HG02840 (cell line): ENCODE data around the gene GJD3.

Source experiments
- ATAC-seq: cut with Tn5 transposase; IDR thresholded peaks from one replicate; pipeline ENCODE4 v1.9.1; 2021; ENCODE audit warnings: mild to moderate bottlenecking, moderate library complexity, moderate number of reproducible peaks; ENCODE audit not compliant: unreplicated experiment, low FRiP score

The GJD3 gene

DNA sequence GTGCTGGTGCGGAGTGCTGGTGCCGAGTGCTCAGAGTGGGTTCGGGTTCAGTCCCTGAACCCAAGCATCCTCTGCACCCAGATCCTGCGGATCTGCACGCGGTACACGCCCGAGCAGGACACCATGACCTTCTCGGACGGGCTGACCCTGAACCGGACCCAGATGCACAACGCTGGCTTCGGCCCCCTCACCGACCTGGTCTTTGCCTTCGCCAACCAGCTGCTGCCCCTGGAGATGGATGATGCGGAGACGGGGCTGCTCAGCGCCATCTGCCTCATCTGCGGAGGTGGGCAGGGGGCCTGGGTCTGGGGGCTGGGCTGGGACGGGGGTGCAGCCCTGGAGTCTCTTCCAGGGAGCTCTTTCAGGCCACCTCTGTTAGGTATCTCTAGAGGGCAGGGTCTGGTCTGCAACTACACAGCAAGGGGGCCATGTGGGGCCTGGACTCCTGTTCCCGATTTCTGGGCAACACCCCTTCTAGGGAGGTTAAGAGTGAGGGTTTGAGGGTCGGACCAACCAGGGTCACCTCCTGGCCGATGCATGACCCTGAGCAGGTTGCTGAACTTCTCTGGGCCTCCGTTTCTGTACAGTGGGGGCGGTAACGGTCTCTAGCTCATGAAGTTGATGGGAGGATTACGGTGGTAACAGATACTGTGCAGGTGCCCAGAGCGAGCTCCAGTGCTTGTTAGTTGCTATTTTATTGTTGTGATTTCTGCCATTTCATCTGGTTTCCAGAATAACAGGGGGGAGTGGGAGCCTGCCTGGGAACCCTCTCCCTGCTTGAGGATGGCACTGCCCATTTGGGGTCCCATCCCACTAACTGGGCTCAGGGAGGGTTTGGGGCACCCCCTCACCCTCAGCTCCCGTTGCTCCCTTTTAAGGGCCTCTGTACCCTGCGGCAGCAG lies 10.1 kb downstream of the GJD3 start:
- ATAC-seq = no peak

DNA sequence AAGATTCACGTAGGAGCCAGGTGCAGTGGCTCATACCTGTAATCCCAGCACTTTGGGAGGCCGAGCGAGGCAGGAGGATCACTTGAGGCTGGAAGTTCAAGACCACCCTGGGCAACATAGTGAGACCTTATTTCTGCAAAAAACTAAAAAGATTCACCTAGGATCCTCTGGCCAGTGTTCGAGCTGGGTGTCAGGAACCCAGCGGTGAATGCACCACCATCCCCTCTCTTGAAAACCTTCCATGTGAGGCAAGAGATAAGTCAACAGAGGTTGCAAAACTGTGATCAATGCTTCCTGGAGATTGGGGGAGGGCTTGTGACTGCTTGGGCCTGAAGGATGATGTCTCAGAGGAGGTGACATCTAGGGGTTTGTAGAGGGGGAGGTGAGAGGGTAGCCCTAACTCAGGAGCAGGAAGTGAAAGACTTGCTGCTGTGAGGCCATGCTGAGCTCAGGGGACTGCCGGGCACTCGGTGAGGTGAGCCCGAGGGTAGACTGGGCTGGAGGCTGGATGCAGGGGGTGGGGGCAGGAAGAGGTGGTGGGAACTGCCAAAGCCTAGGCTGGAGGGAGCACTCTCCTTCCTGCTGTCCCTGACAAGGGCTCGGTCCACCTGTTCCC lies 11.7 kb downstream of the GJD3 start:
- no peak for ATAC-seq

DNA sequence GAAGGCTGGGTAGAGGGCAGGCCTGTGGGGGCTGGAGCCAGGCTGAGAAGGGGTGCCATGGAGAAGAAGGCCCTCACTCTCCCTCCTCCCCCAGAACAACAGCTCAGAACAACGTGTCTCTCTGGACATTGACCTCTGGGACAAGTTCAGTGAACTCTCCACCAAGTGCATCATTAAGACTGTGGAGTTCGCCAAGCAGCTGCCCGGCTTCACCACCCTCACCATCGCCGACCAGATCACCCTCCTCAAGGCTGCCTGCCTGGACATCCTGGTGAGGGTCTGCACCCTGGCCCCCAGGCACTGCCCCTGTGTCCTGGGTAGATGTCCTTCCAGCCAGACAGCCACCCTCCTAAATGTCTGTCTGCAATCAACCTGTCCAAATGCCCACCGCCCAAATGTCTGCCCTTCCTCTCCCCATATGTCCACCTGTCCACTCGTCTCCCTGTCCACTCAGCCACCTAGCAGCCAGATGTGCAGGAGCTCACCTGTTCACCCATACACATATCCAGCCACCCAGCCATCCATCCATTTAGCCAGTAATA lies 12.2 kb downstream of the GJD3 start:
- no peak for ATAC-seq

DNA sequence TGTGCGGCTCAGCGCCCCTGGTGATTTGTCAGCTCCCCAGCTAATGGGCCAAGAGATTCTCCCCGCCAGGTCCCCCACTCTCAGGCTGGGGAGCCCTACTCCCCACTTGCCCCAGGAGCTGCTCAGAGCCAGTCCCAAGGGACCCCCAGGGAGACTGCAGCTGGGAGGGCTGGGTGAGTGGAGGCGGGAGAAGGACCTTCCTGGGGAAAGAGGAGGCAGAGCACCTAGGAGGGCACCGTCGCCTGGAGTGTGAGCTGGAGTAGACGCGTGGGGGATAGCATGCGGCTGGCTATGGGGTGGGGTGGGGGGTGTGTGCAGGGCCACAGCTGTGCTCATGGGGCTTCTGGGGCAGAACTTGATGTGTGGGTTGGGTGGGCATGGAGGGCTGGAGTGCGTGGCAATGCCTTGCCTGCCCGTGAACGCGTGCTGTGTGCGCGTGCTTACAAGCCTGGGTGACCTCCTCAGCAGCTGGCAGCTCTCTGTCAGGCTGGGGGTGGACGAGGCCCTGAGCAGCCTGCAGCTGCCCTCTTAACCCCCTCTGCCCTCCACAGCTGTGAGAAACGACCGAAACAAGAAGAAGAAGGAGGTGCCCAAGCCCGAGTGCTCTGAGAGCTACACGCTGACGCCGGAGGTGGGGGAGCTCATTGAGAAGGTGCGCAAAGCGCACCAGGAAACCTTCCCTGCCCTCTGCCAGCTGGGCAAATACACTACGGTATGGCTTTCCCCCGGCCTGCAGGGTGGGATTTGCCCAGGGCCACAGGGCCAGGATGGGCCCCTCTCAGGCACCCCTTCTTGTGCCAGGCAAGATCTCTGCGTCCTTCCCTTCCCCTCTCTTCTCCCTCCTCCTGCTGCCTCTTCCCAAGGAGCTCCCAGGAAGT lies 12.9 kb downstream of the GJD3 start:
- ATAC-seq = no peak

DNA sequence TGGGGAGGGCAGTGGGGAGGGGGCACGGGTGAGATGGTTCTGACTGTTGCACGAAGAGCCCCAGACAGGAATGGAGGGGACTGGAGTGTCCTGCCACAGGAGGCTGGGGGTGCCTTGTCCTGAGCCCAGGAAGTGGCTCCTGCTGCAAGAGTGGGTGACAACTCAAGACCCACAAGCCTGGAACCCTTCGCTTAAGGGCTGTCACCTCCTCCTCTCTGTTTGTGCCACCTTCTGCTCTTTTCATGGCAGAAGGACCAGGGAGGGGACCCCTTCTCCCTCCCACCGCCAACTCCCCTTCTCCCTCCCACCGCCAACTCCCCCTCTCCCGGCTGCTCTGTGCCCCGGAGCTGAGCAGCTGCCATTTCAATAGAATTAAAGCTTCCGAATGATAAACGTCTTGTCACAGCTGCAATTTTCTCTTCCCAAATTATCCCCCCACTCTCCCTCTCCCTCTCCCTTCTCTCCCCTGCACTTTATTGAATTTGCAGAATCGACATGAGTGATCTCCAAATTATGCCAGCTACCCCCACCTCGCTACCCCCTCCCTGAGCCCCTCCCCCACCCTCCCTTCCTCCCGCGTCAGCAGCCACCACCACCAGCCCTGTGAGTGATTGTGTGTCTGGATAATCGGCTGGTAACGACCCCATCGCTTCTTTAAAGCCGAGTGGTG lies 13.7 kb downstream of the GJD3 start:
- no peak for ATAC-seq

DNA sequence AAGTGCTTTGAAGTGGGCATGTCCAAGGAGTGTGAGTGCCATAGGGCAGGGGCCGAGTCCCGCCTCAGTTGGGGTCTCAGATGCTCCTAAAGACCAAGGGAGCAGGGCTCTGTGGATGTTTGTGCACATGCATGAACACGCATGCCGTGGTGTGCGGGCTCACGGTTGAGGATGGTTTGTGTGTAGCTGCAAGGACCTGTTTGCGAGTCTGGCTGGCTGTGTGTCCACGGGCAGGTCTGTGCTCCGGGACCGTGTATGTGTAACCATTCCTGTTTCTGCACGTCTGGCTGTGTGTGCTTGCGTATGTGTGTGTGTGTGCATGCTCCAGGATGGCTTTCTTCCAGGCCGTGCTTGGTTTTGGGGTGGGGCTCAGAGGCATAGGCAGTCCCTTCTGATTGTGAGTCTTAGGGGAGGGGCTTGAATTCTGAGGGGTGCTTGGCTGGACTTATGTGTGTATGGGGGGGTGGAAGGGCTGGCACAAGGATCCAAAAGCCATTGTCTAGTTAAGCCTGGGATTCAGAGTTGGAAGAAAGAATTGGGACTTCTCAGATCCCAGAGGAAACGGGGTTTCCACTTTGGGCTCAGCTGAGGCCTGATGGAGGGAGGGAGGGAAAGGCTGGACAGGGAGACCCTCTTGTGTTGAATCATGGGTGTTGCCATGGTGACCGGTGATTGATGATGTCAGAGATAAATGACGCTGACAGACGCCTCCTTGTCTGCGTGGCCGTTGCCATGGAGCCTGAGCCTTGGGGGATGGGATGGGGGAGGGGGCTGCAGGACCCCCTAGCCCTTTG lies 14.4 kb downstream of the GJD3 start:
- ATAC-seq = no peak

DNA sequence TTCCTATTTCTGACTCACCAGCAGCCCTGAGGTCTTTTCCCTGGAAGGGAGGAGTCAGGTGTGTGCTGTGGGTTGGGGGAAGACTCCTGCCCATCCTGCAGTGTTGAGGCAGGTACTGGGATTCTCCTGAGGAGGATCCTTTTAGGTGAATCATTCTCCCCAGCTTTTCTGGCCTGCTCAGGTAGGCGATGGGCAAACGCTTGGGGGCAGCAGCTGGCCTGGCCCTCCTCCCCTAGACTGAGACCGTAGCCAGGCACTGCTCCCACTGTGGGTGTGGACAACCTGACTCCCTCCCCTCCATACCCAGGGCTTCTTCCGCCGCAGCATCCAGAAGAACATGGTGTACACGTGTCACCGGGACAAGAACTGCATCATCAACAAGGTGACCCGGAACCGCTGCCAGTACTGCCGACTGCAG lies 15.1 kb downstream of the GJD3 start:
- ATAC-seq = no peak

DNA sequence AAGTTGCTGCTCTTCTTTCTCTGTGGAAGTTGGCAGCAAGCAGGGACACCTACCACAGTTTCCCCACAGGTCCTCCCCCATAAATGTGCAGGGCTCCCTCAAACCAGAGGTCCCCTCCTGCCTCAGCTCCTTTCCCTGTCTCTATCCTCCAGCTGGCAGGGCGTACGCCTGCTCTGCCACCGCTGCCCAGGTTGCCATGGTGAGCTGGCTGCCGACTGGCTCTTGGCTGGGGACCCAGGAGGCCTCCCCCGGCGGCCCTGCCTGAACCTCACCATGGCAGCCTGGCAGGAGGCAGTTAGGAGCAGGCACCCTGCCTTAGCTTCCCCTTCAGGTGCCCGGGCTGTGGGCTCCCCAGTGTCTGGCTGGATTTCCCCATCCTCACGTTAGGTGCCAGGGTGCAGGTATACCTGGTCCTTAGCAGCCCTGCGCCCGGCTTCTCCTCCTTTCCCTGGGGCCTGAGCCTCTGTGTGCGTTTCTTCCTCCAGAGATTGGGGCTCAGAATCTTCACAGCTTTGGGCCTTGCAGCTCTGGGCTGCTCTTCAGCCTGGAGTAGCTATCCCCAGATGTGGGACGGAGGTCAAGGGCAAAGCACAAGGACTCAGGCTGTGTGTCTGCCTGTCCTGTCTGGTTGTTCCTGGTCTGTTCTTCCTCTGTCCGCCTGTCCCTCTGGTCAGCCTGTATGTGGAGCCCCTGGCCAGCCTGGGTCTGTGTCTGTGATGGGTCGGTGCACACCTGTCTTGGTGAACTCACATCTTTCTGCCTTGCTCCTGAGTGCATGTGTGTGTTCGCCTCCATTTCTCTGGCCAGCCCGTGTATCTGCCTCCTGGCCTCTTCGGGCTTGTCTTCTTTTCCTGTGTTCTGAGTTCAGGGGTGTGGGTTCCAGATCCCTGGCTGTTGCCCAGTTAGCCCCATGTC lies 15.7 kb downstream of the GJD3 start:
- ATAC-seq = no peak

DNA sequence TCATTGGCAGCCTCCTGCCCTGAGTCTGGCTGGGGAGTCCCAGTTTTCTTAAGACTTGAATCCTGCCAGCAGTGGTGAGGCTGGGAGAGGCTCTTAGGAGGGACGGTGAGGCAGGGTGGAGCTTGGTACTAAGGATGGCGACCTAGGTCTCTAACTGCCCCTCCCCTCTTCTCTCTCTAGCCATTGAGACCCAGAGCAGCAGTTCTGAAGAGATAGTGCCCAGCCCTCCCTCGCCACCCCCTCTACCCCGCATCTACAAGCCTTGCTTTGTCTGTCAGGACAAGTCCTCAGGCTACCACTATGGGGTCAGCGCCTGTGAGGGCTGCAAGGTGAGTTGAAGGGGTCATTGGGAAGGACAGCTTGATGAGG lies 16.4 kb downstream of the GJD3 start:
- no peak for ATAC-seq

DNA sequence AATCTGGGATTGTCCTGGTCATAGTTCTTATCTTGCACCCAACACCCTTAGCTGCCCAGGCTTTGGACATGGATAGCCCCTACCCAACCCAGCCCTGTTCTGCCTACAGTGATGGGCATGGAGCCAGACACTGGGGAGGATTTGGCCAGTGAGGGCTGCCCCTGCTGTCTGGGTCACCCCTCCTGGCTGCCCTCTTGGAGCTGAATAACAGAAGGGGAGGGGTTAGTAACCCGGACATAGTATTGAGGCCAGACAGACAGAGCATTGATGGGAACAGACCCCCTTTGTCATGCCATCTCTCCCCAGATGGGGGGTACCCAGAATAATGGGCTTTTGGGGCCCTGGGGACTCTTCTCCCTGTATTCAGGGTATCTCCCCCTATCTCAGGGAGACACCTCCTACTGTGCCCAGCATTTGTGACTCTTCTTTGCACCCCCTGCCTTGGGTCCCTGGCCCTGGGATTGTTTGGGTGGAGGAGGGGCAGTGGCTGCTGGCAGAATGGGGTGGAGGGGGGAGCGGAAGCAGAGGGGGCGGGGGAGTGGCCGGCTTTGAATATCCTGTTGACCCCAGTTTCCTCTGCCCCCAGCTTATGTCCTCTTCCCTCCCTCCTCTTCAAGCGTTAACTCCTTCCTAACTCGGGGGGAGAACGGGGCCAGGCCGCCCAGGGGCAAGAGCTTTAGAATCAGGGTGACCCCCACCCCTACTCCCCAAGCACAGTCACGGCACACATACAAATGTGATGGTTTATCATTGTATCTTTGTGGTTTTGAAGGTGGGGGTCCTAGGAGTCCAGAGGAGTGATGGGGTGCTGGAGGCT lies 17.0 kb downstream of the GJD3 start:
- ATAC-seq = no peak

DNA sequence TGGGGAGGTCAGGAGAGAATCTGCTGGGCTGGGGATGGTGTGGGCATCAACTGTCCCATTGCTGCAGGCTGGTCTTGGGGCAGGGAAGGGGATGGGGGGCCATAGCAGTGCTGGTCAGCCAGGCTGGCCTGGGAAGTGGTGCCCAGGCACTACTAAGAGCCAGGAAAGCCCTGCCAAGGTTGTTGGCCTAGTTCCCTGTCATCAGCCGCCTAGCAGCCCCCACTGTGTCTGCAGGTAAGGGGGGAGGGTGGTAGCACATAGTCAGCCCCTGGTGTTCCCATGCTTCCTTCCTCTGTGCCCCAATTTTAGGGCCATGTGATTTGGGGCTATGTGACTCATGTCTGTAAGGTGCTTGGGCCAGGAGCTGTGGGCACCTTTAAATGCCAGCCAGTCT lies 17.8 kb downstream of the GJD3 start:
- no peak for ATAC-seq

DNA sequence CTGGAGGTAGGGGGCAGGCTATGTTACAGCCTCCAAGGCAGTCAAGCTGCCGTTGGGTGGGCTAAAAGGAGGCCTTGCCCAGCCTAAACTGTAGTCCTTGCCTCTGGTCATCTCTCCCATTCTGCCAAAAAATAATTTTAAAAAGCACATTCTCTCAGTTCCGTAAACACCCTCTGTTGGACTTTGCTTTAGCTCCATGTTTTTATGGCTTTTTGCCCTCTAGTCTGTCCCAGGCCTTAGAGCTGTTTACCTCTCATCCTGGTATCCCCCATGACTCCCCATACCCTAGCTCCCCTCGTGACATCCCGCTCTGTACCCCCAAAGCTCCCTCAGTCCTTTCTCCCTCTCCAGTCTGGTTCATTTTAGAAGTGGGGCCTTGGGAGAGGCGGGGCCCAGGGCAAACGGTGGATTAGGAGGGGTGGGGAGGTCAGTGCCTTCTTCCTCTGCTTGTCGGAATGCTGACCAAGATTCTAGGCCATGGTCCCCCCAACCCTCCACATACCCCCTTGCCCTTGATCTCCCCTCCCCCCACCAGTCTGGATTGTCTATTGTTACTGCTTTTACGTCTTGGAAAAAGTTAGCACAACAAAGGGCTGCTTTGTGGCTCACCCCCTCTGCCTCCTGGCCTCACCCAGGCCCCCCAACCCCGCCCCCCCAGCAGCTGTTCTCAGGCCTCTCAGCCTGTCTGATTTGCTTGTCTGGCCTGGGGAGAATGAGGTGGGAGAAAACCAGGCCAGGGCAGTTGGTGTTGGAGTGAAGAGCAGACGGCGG lies 18.4 kb downstream of the GJD3 start:
- ATAC-seq = no peak

DNA sequence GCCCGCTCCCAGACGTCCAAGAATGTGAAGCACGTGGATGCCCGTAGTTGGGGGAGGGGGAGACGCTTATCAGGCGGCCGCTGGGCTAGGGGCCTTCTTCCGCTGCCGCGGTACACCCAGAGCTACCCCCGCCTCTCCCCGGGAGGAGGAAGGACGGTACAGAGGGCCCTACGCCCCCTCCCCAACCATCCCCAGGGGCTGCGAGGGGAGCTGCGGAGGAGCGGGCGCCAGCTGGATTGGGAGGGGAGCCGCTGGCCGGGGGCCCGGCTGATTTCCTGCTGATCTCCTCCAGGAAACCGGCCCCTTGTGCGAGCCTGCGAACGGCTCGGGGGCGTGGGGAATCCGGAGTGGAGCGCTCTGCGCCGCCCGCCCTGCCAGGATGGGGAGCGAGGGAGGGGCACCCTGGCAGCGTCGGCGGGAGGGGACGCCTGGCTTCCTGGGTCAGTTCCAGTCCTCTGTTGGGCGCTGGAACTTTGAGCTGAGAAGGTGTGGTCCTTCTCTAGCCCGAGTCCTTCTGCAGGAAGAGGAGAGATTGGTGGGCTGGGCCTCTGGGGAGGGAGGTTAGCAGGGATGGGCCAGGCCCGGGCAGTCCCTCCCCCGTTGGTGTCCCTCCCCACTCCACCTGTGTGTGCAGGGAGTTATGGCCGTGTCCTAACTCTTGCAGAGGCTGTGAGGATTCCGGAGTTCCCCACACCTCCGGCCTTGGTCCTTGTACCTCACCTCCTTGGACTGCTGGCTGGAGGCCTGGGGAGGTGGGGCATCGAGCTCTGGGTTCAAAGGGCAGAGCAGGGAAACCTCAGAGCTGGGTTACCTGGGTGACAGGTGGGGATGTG lies 19.2 kb downstream of the GJD3 start:
- no peak for ATAC-seq

DNA sequence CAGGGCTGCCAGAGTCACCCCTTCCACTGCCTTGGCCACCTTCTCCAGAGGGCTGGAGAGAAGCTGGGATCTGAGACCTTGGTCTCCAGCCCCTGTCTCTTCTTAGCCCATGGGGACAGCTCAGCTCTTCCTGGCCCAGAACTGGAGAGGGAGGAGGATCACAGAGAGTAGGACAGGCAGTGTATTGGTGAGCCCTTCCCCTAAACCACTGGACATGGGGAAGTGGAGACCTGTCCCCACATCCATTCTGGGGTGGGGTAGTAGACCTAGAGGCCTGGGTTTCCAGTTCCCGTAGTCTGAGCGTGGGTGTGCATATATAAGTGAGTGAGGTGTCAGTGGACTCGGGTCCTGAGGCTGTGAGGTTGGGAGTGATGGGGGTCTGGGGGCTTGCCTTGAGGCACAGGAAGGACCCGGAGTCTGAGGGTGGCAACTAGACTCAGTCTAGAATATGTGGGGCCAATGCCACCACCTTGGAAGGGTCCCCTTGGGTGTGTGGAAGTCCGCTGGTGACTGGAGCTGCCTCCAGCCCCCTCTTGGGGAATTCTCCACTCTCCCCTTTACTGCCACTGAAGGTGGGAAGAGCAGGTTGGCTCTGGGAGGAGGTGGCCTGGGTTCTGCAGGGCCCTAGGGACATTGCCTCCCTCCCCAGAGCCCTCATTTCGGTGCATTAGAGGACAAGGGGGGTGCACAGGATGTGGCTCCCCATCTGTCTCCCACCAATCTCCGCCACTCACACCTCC lies 19.9 kb downstream of the GJD3 start:
- ATAC-seq = no peak
